ENCODE data around the gene ANKFN1.
"Not testable (repeated sequence)": the region's sequence is repeated elsewhere in the genome, so short reads cannot be mapped to it uniquely, and the experiment has no call there.

ANKFN1 gene

DNA sequence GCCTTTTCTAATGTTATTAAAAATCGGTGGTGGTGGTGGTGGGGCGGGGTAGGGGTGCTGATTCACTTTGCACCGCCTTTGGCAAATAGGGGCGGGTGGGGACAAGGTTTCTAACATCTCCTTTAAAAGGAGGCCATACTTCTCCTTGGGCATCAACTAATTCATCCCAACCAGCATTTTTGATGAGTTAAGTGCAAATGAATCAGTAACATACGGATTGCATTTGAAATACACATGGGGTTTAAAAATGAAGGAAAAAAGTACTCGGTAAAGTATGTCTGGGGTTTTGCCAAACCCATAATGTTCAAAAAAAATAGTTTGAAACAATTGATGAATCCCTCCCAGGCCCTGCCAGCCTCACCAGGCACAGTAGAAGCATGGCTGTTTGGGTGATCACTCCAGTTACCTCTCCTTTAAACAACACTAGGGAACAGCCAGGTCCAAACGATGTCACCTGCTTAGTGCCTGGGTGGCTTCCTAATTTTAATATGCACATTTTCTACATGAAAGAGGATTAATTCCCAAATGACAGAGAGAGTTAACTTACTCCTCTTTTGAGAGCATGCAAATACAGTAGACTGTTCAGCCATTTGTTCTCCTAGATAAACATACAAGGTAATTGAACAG is 107.2 kb downstream of the ANKFN1 start:
- TF ChIP-seq, protein P1, sequence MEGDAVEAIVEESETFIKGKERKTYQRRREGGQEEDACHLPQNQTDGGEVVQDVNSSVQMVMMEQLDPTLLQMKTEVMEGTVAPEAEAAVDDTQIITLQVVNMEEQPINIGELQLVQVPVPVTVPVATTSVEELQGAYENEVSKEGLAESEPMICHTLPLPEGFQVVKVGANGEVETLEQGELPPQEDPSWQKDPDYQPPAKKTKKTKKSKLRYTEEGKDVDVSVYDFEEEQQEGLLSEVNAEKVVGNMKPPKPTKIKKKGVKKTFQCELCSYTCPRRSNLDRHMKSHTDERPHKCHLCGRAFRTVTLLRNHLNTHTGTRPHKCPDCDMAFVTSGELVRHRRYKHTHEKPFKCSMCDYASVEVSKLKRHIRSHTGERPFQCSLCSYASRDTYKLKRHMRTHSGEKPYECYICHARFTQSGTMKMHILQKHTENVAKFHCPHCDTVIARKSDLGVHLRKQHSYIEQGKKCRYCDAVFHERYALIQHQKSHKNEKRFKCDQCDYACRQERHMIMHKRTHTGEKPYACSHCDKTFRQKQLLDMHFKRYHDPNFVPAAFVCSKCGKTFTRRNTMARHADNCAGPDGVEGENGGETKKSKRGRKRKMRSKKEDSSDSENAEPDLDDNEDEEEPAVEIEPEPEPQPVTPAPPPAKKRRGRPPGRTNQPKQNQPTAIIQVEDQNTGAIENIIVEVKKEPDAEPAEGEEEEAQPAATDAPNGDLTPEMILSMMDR (IDR thresholded peaks at IDR 0.05; ENCODE audit: low read depth, low read length): no peak
- in situ Hi-C loops (cut with HindIII; ENCODE audit: low sequenced_read_pairs): no loop called here
- DNase-seq (ENCODE audit: low read depth, low spot score): peak; percentile 3
- H3K4me3 ChIP-seq (ENCODE audit: low read depth, low read length): no peak overlapping the region

DNA sequence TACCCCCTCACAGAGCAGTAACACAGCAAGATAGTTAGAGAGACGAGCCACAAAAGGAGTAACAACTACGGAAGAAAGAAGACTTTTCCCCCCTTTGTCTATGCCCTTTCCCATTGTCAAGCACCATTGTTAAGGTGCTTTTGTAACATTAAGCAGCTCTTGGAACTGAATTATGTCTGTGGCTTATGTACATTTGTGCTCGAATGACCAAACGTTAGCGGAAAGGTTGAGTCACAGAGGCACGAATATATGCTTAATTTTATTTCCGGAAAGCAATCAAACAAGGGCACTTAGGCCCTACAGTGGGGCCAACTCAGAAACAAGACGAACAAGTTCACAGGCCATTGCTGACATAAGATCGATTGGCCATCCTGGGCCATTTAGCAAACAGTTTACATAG is 109.5 kb downstream of the ANKFN1 start:
- no peak overlapping the region for H3K4me3 ChIP-seq (ENCODE audit: low read depth, low read length)
- DNase-seq (ENCODE audit: low read depth, low spot score): peak; percentile 34
- in situ Hi-C loops (cut with HindIII; ENCODE audit: low sequenced_read_pairs): no loop called here
- TF ChIP-seq, protein P1 (IDR thresholded peaks at IDR 0.05; ENCODE audit: low read depth, low read length): no peak

DNA sequence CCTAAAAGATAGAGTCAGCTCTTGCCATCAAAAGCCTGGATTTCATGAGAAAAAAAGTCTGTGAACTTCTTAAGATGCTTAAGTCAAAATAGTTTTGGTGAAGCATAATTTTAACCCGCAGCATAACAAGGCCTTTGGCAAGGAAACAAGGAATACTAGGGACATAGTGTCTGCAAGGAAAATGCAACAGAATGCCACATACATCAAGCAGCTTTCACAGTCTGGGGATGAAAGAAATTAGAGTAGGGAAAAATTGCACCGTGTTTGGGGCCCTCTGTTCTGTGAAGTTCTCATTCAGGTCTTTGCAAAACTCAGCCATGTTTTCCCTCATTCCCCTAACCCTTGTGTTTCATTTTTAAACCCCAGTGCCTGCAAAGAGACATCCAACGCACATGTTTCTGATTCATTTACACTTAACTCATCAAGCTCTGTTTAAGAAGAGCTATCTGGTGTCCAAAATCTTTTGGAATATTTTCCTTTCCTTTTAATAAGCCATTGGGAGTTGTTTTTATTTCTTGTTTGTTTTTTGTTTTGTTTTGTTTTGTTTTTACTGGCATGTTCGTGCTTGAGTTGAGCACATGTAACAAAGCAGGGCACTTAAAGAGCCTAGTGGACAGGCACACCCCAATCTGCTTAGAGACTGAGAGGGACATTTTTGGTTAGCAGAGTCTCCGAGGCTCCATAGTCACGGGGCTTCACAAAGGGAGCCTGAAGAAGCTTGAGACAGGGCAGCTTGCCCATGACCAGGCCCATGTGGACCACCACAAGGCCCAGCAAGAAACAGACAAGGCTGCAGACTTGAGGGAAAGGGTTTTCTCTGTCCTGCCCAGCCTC is 116.5 kb downstream of the ANKFN1 start:
- no peak for DNase-seq (ENCODE audit: low read depth, low spot score)
- in situ Hi-C loops (cut with HindIII; ENCODE audit: low sequenced_read_pairs): no loop called here
- H3K4me3 ChIP-seq (ENCODE audit: low read depth, low read length): no peak overlapping the region
- TF ChIP-seq, protein P1 (IDR thresholded peaks at IDR 0.05; ENCODE audit: low read depth, low read length): no peak

DNA sequence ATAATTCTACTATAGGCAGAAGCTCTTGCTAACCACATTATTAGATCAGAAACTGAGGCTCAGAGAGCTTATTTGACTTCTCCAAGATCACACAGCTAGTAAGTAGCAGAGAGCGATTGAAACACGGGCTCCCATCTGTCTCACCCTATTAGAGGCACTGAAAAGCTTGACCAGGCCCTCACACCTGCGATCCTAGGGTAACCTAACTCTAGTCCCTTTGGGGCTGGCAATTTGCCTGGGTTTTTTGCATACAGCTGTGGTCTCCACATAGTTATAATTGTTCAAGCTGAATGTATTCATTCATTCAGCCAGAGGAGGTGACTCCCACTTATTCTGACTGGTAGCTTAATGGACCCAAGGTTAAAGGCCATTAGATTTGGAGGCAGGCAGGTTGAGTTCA is 121.2 kb downstream of the ANKFN1 start:
- H3K4me3 ChIP-seq (ENCODE audit: low read depth, low read length): no peak overlapping the region
- TF ChIP-seq, protein P1 (IDR thresholded peaks at IDR 0.05; ENCODE audit: low read depth, low read length): no peak
- in situ Hi-C loops (cut with HindIII; ENCODE audit: low sequenced_read_pairs): no loop called here
- DNase-seq (ENCODE audit: low read depth, low spot score): no peak

DNA sequence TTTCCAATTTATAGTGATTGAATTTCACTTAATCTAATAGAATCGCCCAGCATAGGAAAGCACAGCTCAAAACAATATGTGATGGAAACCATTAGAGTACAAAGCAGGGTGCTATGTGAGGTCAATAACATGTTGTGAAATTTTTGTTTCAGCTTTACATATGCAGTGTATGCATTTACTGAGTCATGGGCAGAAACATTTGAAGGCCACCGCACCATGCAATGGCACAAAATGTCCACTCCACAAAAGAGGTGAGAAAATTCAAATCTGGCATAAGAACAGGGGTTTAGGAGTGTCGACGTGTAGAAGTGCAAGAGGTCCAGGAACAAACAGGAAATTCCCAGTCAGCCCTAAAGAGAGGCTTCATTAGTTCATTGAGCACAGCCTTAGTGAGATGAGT is 131.2 kb downstream of the ANKFN1 start:
- DNase-seq (ENCODE audit: low read depth, low spot score): no peak
- no peak overlapping the region for H3K4me3 ChIP-seq (ENCODE audit: low read depth, low read length)
- TF ChIP-seq, protein P1 (IDR thresholded peaks at IDR 0.05; ENCODE audit: low read depth, low read length): no peak
- in situ Hi-C loops (cut with HindIII; ENCODE audit: low sequenced_read_pairs): no loop called here

DNA sequence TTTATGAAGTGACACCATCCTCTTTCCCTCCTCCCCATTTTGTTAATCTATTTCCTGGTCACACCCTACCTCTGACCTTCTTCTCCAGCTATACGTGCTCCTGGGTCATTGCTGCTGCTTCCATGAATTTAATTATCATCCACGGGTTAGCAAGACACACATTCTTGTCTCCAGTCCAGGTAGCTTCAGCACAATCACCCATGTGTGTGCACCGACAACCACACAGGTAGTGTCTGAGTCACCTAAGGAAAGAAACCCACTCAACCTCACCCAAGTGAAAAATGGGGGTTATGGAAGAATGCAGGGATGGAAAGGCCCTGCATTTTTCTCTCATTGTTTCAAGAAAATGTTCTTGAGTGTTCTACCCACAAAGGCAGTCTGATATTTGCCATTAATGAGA is 135.5 kb downstream of the ANKFN1 start:
- in situ Hi-C loops (cut with HindIII; ENCODE audit: low sequenced_read_pairs); H3K4me3 ChIP-seq (ENCODE audit: low read depth, low read length); DNase-seq (ENCODE audit: low read depth, low spot score): not testable (repeated sequence)

DNA sequence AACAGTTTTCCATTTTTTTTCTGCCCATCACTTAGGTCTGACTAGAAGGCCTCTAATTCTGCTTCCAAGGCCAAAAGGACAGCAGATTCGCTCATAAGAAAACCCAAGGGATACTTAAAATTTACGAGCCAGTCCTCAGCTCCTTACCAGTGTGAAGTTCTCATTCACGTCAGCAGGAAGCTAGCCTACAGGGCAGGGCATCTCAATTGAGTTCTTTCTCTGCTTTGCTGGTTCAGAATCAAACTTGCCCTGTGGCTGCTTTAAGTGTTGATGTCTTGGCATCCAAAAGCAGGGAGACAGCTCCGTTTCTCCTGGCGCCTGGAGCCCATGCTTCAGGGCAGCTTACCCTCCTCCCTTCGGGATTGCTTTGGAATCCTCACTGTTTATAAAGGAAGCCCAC is 136.0 kb downstream of the ANKFN1 start:
- no peak overlapping the region for H3K4me3 ChIP-seq (ENCODE audit: low read depth, low read length)
- no peak for DNase-seq (ENCODE audit: low read depth, low spot score)
- in situ Hi-C loops (cut with HindIII; ENCODE audit: low sequenced_read_pairs): no loop called here
- TF ChIP-seq, protein P1 (IDR thresholded peaks at IDR 0.05; ENCODE audit: low read depth, low read length): no peak

Measured in astrocyte of the spinal cord (primary cell).